CD4-positive, alpha-beta T cell (primary cell): Measurements from ENCODE around the gene SEC24D. TPM values are rescaled to one million over a fixed set of nuclear protein-coding genes. Genes with fewer than 3 reads are reported as not detected.
"Not testable (repeated sequence)": the region's sequence is repeated elsewhere in the genome, so short reads cannot be mapped to it uniquely, and the experiment has no call there.

Experiments
- ATAC-seq: fragments of 200-7000 bp; cut with Tn5 transposase; one replicate; pipeline ENCODE4 v1.10.0; 2022; ENCODE audit warnings: mild to moderate bottlenecking; ENCODE audit not compliant: poor library complexity
- CTCF ChIA-PET: fragments of 350-600 bp; sonication (Branson Sonifier 250); formaldehyde crosslinking; loops from one replicate; lab custom pipeline; 2021; ENCODE audit warnings: antibody characterized with exemption, inconsistent platforms; lab: Charles Lee
- POLR2A ChIA-PET: fragments of 350-600 bp; sonication (Branson Sonifier 250); formaldehyde crosslinking; loops from one replicate; lab custom pipeline; 2021; ENCODE audit warnings: antibody characterized with exemption, inconsistent platforms; lab: Charles Lee
- DNase-seq, 14 experiments: peaks; one replicate each; pipeline ENCODE4 v3.0.0-alpha.2; 2013 to 2020; ENCODE audit warnings: mixed read lengths in 2 of 14
- H3K27ac ChIP-seq, 2 donors: one replicate each; pipeline versions ENCODE4 v1.5.1 to v1.7.0; 2013; ENCODE audit warnings: low read length in 2 of 2, low read depth in 1 of 2, mild to moderate bottlenecking in 1 of 2
- H3K27me3 ChIP-seq, 2 experiments: 1 replicate in 1 of 2; 2 replicates in 1 of 2; pipeline versions ENCODE4 v1.6.1 to v1.7.0; 2013; ENCODE audit warnings: low read length in 2 of 2, control low read depth in 1 of 2, mild to moderate bottlenecking in 1 of 2, moderate library complexity in 1 of 2; ENCODE audit not compliant: insufficient read depth in 2 of 2, control insufficient read depth in 1 of 2
- H3K36me3 ChIP-seq: one replicate; pipeline ENCODE4 v1.6.1; 2013; ENCODE audit warnings: low read length, control low read depth; ENCODE audit not compliant: insufficient read depth
- H3K4me1 ChIP-seq: one replicate; pipeline ENCODE4 v1.6.1; 2013; ENCODE audit warnings: low read length, control low read depth; ENCODE audit not compliant: insufficient read depth
- H3K4me3 ChIP-seq: one replicate; pipeline ENCODE4 v1.5.1; 2013; ENCODE audit warnings: mild to moderate bottlenecking, low read length, moderate library complexity
- H3K9me3 ChIP-seq, 2 experiments: 1 replicate in 1 of 2; 2 replicates in 1 of 2; pipeline versions ENCODE4 v1.6.1 to v1.7.0; 2013; ENCODE audit warnings: low read length in 2 of 2, mild to moderate bottlenecking in 2 of 2, control low read depth in 1 of 2, moderate library complexity in 1 of 2; ENCODE audit not compliant: control insufficient read depth in 1 of 2, insufficient read depth in 1 of 2
- H3K27ac Mint-ChIP-seq: one replicate; pipeline ENCODE4 v1.8.0; 2020; ENCODE audit warnings: mixed read lengths
- H3K27me3 Mint-ChIP-seq: one replicate; pipeline ENCODE4 v1.8.0; 2021; ENCODE audit warnings: mixed read lengths
- H3K36me3 Mint-ChIP-seq: one replicate; pipeline ENCODE4 v1.8.0; 2021; ENCODE audit warnings: low read depth, mixed read lengths
- H3K4me1 Mint-ChIP-seq: one replicate; pipeline ENCODE4 v1.8.0; 2021; ENCODE audit warnings: low read depth, mixed read lengths
- H3K4me3 Mint-ChIP-seq: one replicate; pipeline ENCODE4 v1.8.0; 2020; ENCODE audit warnings: mild to moderate bottlenecking, mixed read lengths
- H3K9me3 Mint-ChIP-seq: one replicate; pipeline ENCODE4 v1.8.0; 2020; ENCODE audit warnings: mixed read lengths
- intact Hi-C, 2 experiments: fragments of 100-400 bp; cut with DNase I in 1 of 2; cut with micrococcal nuclease in 1 of 2; formaldehyde crosslinking; loops; one replicate each; pipeline versions ENCODE4 v1.15.1 to v1.9.0; 2023 to 2025; cut with DNase I, micrococcal nuclease
- total RNA-seq, 174 experiments: library from RNA in 2 of 174; stranded (reverse) in 2 of 174; gene quantifications; one replicate each; pipeline ENCODE4 v1.2.3 and lab custom pipeline; 2021 to 2026
- TF ChIP-seq, protein P1 (sequence below): fragments of 200-600 bp; IDR thresholded peaks from one replicate; pipeline ENCODE4 v1.8.0; 2022; ENCODE audit warnings: antibody characterized with exemption, mild to moderate bottlenecking

The SEC24D gene
- total RNA-seq, 2 experiments from 2014 or later: 13.9 to 14.8 TPM

DNA sequence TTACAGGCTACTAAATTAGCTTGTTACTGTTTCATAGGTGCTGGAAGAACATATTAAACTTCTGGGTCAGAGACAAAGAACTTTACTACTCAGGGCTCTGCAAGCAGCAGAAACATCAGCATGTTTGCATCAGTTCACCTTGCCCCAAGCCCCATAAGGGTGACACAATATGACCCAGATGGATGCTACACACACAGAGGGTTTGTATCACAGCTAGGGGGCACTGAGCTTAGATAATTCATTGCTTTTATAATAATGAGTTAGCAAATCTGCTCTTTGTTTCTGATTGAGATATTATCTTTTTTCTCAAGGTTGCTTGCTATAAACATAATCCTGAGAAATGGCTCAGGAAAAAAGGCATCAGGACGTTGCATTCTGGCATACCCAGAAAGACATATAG lies 47.9 kb upstream of the SEC24D start:
- H3K4me1 Mint-ChIP-seq: peaks cover 8% of the 10 kb centered on the region
- Histone ChIP-seq H3K27me3 (peaks cover 7 to 15% of the 10 kb centered on the region in 2 experiments), H3K27ac (no peak overlapping the region), H3K9me3 (no peaks in the 10 kb centered on the region), H3K36me3 (no peaks in the 10 kb centered on the region), H3K4me1 (peaks cover 5% of the 10 kb centered on the region), H3K4me3 (no peak overlapping the region)
- no peak for DNase-seq
- ATAC-seq: no peak
- POLR2A ChIA-PET: no interaction called here
- peaks cover under 1% of the 10 kb centered on the region for H3K9me3 Mint-ChIP-seq
- no peaks in the 10 kb centered on the region for H3K36me3 Mint-ChIP-seq
- no peak overlapping the region for H3K27ac Mint-ChIP-seq
- TF ChIP-seq, protein P1, sequence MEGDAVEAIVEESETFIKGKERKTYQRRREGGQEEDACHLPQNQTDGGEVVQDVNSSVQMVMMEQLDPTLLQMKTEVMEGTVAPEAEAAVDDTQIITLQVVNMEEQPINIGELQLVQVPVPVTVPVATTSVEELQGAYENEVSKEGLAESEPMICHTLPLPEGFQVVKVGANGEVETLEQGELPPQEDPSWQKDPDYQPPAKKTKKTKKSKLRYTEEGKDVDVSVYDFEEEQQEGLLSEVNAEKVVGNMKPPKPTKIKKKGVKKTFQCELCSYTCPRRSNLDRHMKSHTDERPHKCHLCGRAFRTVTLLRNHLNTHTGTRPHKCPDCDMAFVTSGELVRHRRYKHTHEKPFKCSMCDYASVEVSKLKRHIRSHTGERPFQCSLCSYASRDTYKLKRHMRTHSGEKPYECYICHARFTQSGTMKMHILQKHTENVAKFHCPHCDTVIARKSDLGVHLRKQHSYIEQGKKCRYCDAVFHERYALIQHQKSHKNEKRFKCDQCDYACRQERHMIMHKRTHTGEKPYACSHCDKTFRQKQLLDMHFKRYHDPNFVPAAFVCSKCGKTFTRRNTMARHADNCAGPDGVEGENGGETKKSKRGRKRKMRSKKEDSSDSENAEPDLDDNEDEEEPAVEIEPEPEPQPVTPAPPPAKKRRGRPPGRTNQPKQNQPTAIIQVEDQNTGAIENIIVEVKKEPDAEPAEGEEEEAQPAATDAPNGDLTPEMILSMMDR: no peak
- intact Hi-C loops: no loop called here
- no peak overlapping the region for H3K4me3 Mint-ChIP-seq
- CTCF ChIA-PET: no interaction called here
- peaks cover 23% of the 10 kb centered on the region for H3K27me3 Mint-ChIP-seq

DNA sequence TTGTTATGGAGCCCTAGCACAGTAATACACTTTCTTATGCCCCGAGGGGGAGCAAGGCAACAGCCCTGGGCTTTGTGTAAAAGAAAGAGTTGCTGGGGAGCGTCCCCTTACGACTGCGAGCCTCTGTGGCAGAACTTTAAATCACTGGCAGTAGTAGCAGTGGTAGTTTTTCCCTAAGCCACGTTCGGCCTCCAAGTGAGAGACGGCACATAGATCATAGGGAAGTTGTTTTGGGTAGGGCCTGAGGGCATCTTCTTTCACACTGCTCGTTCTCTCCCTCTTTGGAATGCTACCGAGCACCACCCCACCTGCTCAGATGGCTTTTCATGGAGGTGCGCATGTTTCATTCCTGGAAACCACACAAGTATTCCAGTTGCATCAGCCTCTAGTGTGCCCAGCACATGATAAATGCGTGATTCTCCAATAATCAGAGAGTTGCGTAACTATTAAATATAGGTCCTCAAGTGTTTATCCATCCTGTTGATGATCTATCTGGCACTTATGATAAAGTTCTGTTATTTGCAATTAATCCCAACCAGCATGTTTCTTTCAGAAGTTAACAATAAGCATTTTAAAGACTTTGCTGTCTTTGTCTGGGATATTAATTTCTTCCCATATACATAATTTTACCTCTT lies 45.7 kb upstream of the SEC24D start:
- Mint-ChIP-seq H3K4me3 (no peak overlapping the region), H3K27me3 (peaks cover 10% of the 10 kb centered on the region), H3K9me3 (peaks cover 2% of the 10 kb centered on the region), H3K27ac (no peak overlapping the region), H3K36me3 (peaks cover 10% of the 10 kb centered on the region), H3K4me1 (no peaks in the 10 kb centered on the region)
- Histone ChIP-seq H3K27me3 (no peaks in the 10 kb centered on the region), H3K4me3 (no peak overlapping the region), H3K9me3 (no peaks in the 10 kb centered on the region), H3K4me1 (no peaks in the 10 kb centered on the region), H3K27ac (no peak overlapping the region), H3K36me3 (no peaks in the 10 kb centered on the region)
- intact Hi-C loops: no loop called here
- DNase-seq (no peak), ATAC-seq (no peak)
- TF ChIP-seq, protein P1: no peak
- ChIA-PET CTCF (no interaction called here), POLR2A (no interaction called here)

DNA sequence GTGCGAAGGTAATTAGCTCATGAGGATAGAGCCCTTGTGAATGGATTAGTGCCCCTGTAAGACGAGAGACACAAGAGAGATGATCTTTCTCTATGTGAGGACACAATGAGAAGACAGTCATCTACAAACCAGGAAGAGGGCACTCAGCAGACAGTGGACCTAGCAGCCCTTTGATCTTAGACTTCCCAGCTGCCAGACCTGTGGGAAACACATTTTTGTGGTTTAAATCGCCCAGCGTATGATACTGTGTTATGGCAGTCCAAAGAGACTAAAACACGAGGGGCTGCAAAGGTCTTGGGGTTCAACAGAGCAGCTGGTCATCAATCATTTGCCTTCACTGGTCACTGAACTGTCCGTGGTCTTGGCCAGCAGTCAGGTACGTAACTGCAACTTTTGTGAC lies 43.5 kb upstream of the SEC24D start:
- no peak overlapping the region for H3K27ac Mint-ChIP-seq
- H3K27me3 Mint-ChIP-seq: no peaks in the 10 kb centered on the region
- POLR2A ChIA-PET: no interaction called here
- no peak overlapping the region for H3K4me3 Mint-ChIP-seq
- H3K4me3 ChIP-seq: no peak overlapping the region
- no peaks in the 10 kb centered on the region for H3K4me1 Mint-ChIP-seq
- H3K4me1 ChIP-seq: no peaks in the 10 kb centered on the region
- ATAC-seq (no peak), DNase-seq (no peak)
- H3K9me3 Mint-ChIP-seq: peaks cover 2% of the 10 kb centered on the region
- peaks cover 16% of the 10 kb centered on the region for H3K36me3 Mint-ChIP-seq
- intact Hi-C loops: no loop called here
- H3K27ac ChIP-seq: no peak overlapping the region
- no peaks in the 10 kb centered on the region for H3K27me3 ChIP-seq
- no peaks in the 10 kb centered on the region for H3K9me3 ChIP-seq
- CTCF ChIA-PET: no interaction called here
- H3K36me3 ChIP-seq: no peaks in the 10 kb centered on the region
- TF ChIP-seq, protein P1: no peak

DNA sequence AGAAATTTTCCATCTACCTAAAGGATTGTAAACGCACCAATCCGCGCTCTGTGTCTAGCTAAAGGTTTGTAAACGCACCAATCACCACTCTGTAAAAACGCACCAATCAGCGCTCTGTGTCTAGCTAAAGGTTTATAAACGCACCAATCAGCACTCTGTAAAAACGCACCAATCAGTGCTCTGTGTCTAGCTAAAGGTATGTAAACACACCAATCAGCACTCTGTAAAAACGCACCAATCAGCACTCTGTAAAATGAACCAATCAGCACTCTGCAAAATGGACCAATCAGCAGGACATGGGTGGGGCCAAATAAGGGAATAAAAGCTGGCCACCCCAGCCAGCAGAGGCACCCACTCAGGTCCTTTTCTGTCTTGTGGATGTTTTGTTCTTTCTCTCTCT lies 42.6 kb upstream of the SEC24D start:
- POLR2A ChIA-PET, H3K27ac Mint-ChIP-seq, intact Hi-C loops: not testable (repeated sequence)

More for the DNA sequence above, 42.6 kb upstream of the SEC24D start:
- peaks cover 16% of the 10 kb centered on the region for H3K36me3 Mint-ChIP-seq
- H3K36me3 ChIP-seq, H3K27ac ChIP-seq, H3K27me3 ChIP-seq, H3K4me3 Mint-ChIP-seq, H3K27me3 Mint-ChIP-seq, H3K4me1 Mint-ChIP-seq, H3K4me1 ChIP-seq, H3K9me3 ChIP-seq, H3K9me3 Mint-ChIP-seq, ATAC-seq, CTCF ChIA-PET, H3K4me3 ChIP-seq, DNase-seq: not testable (repeated sequence)
